Measurements from ENCODE around the gene C11orf98. TPM values are rescaled to one million over a fixed set of nuclear protein-coding genes. Genes with fewer than 3 reads are reported as not detected.

The C11orf98 gene
- total RNA-seq: 20.1 TPM

GRCh38 chr11:62665075-62665598 is at the start of gene C11orf98, which contains the start of gene CSKMT:
Gene C11orf98, minus strand, starts transcription at chr11:62665210. Its CDS starts 41 bp downstream, at chr11:62665169.
Gene CSKMT, plus strand, starts transcription at chr11:62665312. Its CDS starts 568 bp downstream, at chr11:62665880.

GRCh38 chr11:62707277-62707861 is 42.4 kb upstream of the C11orf98 start, which contains the start of the genes BSCL2 and GNG3:
Gene BSCL2, minus strand, starts transcription at chr11:62707424. Its CDS starts 229 bp downstream, at chr11:62707195.
Gene GNG3, plus strand, starts transcription at chr11:62707676. Its CDS starts 620 bp downstream, at chr11:62708296.

GRCh38 chr11:62689421-62690183 is 24.6 kb upstream of the C11orf98 start, which contains the start of gene LRRN4CL:
Gene LRRN4CL, minus strand, starts transcription at chr11:62689530. Its CDS starts 1,022 bp downstream, at chr11:62688508.

GRCh38 chr11:62678770-62679696 is 14.0 kb upstream of the C11orf98 start, which contains the start of gene UBXN1:
Gene UBXN1, minus strand, starts transcription at chr11:62679073. Its CDS starts 150 bp downstream, at chr11:62678923.

GRCh38 chr11:62671608-62672389 is 6.8 kb upstream of the C11orf98 start, which contains the start of the genes LBHD1 and UQCC3:
Gene LBHD1, minus strand, starts transcription at chr11:62672267. Its CDS starts 2,236 bp downstream, at chr11:62670031.
Gene UQCC3, plus strand, starts transcription at chr11:62671673. Its CDS starts 73 bp downstream, at chr11:62671746.

GRCh38 chr11:62645946-62646824 is 18.8 kb downstream of the C11orf98 start, which contains the start of gene GANAB:
Gene GANAB, minus strand, starts transcription at chr11:62646613. Its CDS starts 14 bp downstream, at chr11:62646599.

GRCh38 chr11:62621567-62622470 is 43.2 kb downstream of the C11orf98 start, which contains the start of gene B3GAT3:
Gene B3GAT3, minus strand, starts transcription at chr11:62621986. Its CDS starts 39 bp downstream, at chr11:62621947.

Small RNA genes lying within 50 kb of the gene (small RNA-seq; reads per million reads assigned to genes)
- gene SNORA57 (ENCODE audit: low replicate concordance): not detected

Other genes starting within 250 kb of the C11orf98 start
- not detected for gene SCGB1A1, start 246.2 kb downstream of the C11orf98 start, total RNA-seq
- 286 TPM for gene AHNAK, start 118.4 kb downstream of the C11orf98 start, total RNA-seq
- gene EEF1G, start 91.3 kb downstream of the C11orf98 start, total RNA-seq: 1,423 TPM
- 12.9 TPM for gene TUT1, start 73.7 kb downstream of the C11orf98 start, total RNA-seq
- gene MTA2, start 63.3 kb downstream of the C11orf98 start, total RNA-seq: 79.0 TPM
- gene EML3, start 52.4 kb downstream of the C11orf98 start, total RNA-seq: 26.9 TPM
- 1.6 TPM for gene ROM1, start 52.0 kb downstream of the C11orf98 start, total RNA-seq
- gene B3GAT3, start 43.2 kb downstream of the C11orf98 start, total RNA-seq: 28.3 TPM
- 253 TPM for gene GANAB, start 18.6 kb downstream of the C11orf98 start, total RNA-seq
- 23.0 TPM for gene INTS5, start 11.9 kb downstream of the C11orf98 start, total RNA-seq
- 8.9 TPM for gene CSKMT, start 102 bp upstream of the C11orf98 start, total RNA-seq
- gene UQCC3, start 6.5 kb upstream of the C11orf98 start, total RNA-seq: 10.2 TPM
- 4.0 TPM for gene LBHD1, start 7.1 kb upstream of the C11orf98 start, total RNA-seq
- gene UBXN1, start 13.9 kb upstream of the C11orf98 start, total RNA-seq: 89.0 TPM
- 5.4 TPM for gene LRRN4CL, start 24.3 kb upstream of the C11orf98 start, total RNA-seq
- 79.3 TPM for gene BSCL2, start 42.2 kb upstream of the C11orf98 start, total RNA-seq
- gene GNG3, start 42.5 kb upstream of the C11orf98 start, total RNA-seq: not detected
- 39.5 TPM for gene HNRNPUL2, start 62.2 kb upstream of the C11orf98 start, total RNA-seq
- 34.4 TPM for gene TTC9C, start 63.3 kb upstream of the C11orf98 start, total RNA-seq
- 14.8 TPM for gene ZBTB3, start 89.0 kb upstream of the C11orf98 start, total RNA-seq
- 87.4 TPM for gene POLR2G, start 96.4 kb upstream of the C11orf98 start, total RNA-seq
- gene TAF6L, start 106.2 kb upstream of the C11orf98 start, total RNA-seq: 36.1 TPM
- 43.4 TPM for gene TMEM179B, start 122.2 kb upstream of the C11orf98 start, total RNA-seq
- gene TMEM223, start 126.8 kb upstream of the C11orf98 start, total RNA-seq: 20.4 TPM
- 37.9 TPM for gene NXF1, start 140.2 kb upstream of the C11orf98 start, total RNA-seq
- gene STX5, start 166.8 kb upstream of the C11orf98 start, total RNA-seq: 34.2 TPM
- gene TEX54, start 167.6 kb upstream of the C11orf98 start, total RNA-seq: not detected
- gene WDR74, start 174.4 kb upstream of the C11orf98 start, total RNA-seq: 33.6 TPM
- gene SLC3A2, start 215.7 kb upstream of the C11orf98 start, total RNA-seq: 139 TPM

Data from metanephros (tissue), 2 donors.